Adrenal gland (tissue), 5 donors: ENCODE measurements around the gene PTCRA.

Experiments
- POLR2A ChIP-seq, 2 donors: fragments of 450-650 bp; IDR thresholded peaks; one replicate each; pipeline ENCODE4 v1.6.1; 2017; ENCODE audit warnings: antibody characterized with exemption in 2 of 2, mild to moderate bottlenecking in 2 of 2, moderate library complexity in 1 of 2
- TF ChIP-seq, protein P1 (sequence below), 6 experiments: fragments of 450-650 bp in 4 of 6; fragments of 200-600 bp in 2 of 6; sonication (generic) in 1 of 6; IDR thresholded peaks; 1 replicate in 5 of 6; 2 replicates in 1 of 6; pipeline versions ENCODE4 v1.5.1 to v1.8.0; 2016 to 2021; ENCODE audit warnings: antibody characterized with exemption in 6 of 6, mild to moderate bottlenecking in 2 of 6, moderate library complexity in 1 of 6
- donor health status: DM: no; HTN: no; CAD: no.

DNA sequence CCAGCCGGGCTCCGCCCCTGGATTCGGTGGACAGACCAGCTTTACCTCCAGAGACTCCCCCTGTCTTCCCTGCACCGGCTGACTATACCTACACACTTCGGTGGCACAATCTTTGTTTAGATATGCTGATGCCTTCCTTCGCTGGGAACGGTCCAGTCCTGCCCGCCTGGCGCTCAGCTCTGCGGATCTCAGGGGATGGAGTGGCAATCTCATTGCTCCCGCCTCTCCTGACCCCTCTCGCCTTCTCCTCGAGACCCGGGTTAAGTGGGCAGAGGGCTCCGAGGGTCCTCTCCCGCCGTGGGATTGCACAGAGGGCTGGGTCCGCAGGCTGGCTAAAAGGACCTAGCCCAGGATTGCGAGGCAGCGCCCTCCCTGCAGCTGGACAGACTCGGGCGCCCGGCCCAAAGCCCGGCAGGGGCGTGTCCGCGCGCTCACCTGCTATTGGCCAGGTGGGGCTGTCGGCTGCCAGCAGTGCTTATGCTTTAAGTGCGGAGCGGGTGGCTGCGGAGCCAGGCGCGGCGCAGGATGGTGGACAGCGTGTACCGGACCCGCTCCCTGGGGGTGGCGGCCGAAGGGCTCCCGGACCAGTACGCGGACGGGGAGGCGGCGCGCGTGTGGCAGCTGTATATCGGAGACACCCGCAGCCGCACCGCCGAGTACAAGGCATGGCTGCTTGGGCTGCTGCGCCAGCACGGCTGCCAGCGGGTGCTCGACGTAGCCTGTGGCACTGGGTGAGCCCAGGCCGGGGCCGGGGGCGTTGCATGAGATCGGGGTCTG, 44.6 kb downstream of the PTCRA start, which contains the start of gene GNMT:
- TF ChIP-seq POLR2A (IDR thresholded peaks at IDR 0.05): no peak
- TF ChIP-seq, protein P1, sequence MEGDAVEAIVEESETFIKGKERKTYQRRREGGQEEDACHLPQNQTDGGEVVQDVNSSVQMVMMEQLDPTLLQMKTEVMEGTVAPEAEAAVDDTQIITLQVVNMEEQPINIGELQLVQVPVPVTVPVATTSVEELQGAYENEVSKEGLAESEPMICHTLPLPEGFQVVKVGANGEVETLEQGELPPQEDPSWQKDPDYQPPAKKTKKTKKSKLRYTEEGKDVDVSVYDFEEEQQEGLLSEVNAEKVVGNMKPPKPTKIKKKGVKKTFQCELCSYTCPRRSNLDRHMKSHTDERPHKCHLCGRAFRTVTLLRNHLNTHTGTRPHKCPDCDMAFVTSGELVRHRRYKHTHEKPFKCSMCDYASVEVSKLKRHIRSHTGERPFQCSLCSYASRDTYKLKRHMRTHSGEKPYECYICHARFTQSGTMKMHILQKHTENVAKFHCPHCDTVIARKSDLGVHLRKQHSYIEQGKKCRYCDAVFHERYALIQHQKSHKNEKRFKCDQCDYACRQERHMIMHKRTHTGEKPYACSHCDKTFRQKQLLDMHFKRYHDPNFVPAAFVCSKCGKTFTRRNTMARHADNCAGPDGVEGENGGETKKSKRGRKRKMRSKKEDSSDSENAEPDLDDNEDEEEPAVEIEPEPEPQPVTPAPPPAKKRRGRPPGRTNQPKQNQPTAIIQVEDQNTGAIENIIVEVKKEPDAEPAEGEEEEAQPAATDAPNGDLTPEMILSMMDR (IDR thresholded peaks at IDR 0.05): no peak
